HCT116 (cell line): ENCODE data around the gene TRABD. TPM values are rescaled to one million over a fixed set of nuclear protein-coding genes. Genes with fewer than 3 reads are reported as not detected.

Source experiments
- ATAC-seq: fragments of 200-7000 bp; cut with Tn5 transposase; 2 replicates; pipeline ENCODE4 v1.9.1; 2020; ENCODE audit warnings: mild to moderate bottlenecking, moderate library complexity
- BruUV-seq: library from RNA; stranded (reverse); fragments of 400-500 nt; replicated peaks from 2 replicates; lab custom pipeline; 2021; lab: Mats Ljungman, UMichigan
- CTCF ChIA-PET: fragments of 300-600 bp; sonication (Branson Sonifier 250); formaldehyde crosslinking; loops from one replicate; lab custom pipeline; 2021; ENCODE audit warnings: antibody characterized with exemption; lab: Charles Lee
- POLR2A ChIA-PET: fragments of 300-600, 350-600 bp; sonication (Branson Sonifier 250); formaldehyde crosslinking; loops from one replicate; lab custom pipeline; 2021; ENCODE audit warnings: antibody characterized with exemption; lab: Charles Lee
- RAD21 ChIA-PET, 2 experiments: fragments of 300-600 bp; sonication (Branson Sonifier 250); formaldehyde crosslinking; loops; one replicate each; lab custom pipeline; 2023; ENCODE audit warnings: low total read pairs in 2 of 2; ENCODE audit not compliant: uncharacterized antibody in 2 of 2, unreplicated experiment in 2 of 2, low non-redundant PET in 1 of 2; lab: Charles Lee
- DNase-seq: peaks from one replicate; pipeline ENCODE4 v3.0.0-alpha.2; 2010; ENCODE audit warnings: low read depth, low spot score
- H2AFZ ChIP-seq: fragments of 200-600 bp; shearing (Covaris generic), sonication (generic); 2 replicates; pipeline ENCODE4 v1.6.1; 2017; ENCODE audit warnings: low read depth, mixed run types, mixed read lengths, antibody characterized with exemption, low read length; ENCODE audit not compliant: poor library complexity, severe bottlenecking
- H3K27ac ChIP-seq: 2 replicates; pipeline ENCODE4 v1.5.1; 2012; ENCODE audit warnings: low read depth, low read length
- H3K27me3 ChIP-seq: fragments of 200-600 bp; sonication (generic); 2 replicates; pipeline ENCODE4 v1.6.1; 2016; ENCODE audit warnings: mixed run types, low read length, mixed read lengths; ENCODE audit not compliant: insufficient read depth
- H3K36me3 ChIP-seq, 2 experiments: fragments of 200-500 bp in 1 of 2; fragments of 200-600 bp in 1 of 2; sonication (Bioruptor generic) in 1 of 2; sonication (generic) in 1 of 2; 2 replicates each; pipeline versions ENCODE4 v1.5.1 to v1.6.1; 2014 to 2016; ENCODE audit warnings: low read length in 2 of 2, inconsistent platforms in 1 of 2, mixed read lengths in 1 of 2, mixed run types in 1 of 2; ENCODE audit not compliant: insufficient read depth in 2 of 2, control insufficient read depth in 1 of 2
- H3K4me1 ChIP-seq, 2 experiments: fragments of 200-600 bp in 1 of 2; sonication (generic) in 1 of 2; 2 replicates each; pipeline versions ENCODE4 v1.5.1 to v1.6.1; 2012 to 2017; ENCODE audit warnings: low read length in 2 of 2, inconsistent platforms in 1 of 2, mild to moderate bottlenecking in 1 of 2, mixed read lengths in 1 of 2, mixed run types in 1 of 2, moderate library complexity in 1 of 2; ENCODE audit not compliant: insufficient read depth in 2 of 2, control insufficient read depth in 1 of 2
- H3K4me2 ChIP-seq: fragments of 200-600 bp; sonication (generic); 2 replicates; pipeline ENCODE4 v1.6.1; 2017; ENCODE audit warnings: mixed run types, low read length, mixed read lengths
- H3K4me3 ChIP-seq, 2 experiments: fragments of 200-600 bp in 1 of 2; sonication (generic) in 1 of 2; replicated peaks in 1 of 2; 2 replicates each; pipeline ENCODE4 v1.5.1; 2011 to 2016; ENCODE audit warnings: low read length in 2 of 2, control low read depth in 1 of 2, low read depth in 1 of 2, mild to moderate bottlenecking in 1 of 2, mixed read lengths in 1 of 2, mixed run types in 1 of 2
- H3K79me2 ChIP-seq: fragments of 200-600 bp; sonication (generic); 2 replicates; pipeline ENCODE4 v1.6.1; 2017; ENCODE audit warnings: mild to moderate bottlenecking, mixed run types, low read length, moderate library complexity, mixed read lengths; ENCODE audit not compliant: insufficient read depth
- H3K9ac ChIP-seq: fragments of 200-600 bp; sonication (generic); 2 replicates; pipeline ENCODE4 v1.6.1; 2016; ENCODE audit warnings: low read length, mixed read lengths
- H3K9me2 ChIP-seq: fragments of 200-600 bp; sonication (generic), shearing (Covaris generic); 2 replicates; pipeline ENCODE4 v1.6.1; 2017; ENCODE audit warnings: mixed run types, mild to moderate bottlenecking, moderate library complexity; ENCODE audit not compliant: insufficient read depth
- H3K9me3 ChIP-seq, 2 experiments: fragments of 200-500 bp in 1 of 2; fragments of 200-600 bp in 1 of 2; sonication (Bioruptor generic) in 1 of 2; sonication (generic) in 1 of 2; 2 replicates each; pipeline ENCODE4 v1.6.1; 2014 to 2017; ENCODE audit warnings: low read length in 2 of 2, mixed read lengths in 2 of 2, inconsistent platforms in 1 of 2, low read depth in 1 of 2, mild to moderate bottlenecking in 1 of 2, mixed run types in 1 of 2, moderate library complexity in 1 of 2; ENCODE audit not compliant: control insufficient read depth in 1 of 2, insufficient read depth in 1 of 2
- H4K20me1 ChIP-seq: fragments of 200-600 bp; sonication (generic), shearing (Covaris generic); 2 replicates; pipeline ENCODE4 v1.6.1; 2017; ENCODE audit warnings: mixed run types, mild to moderate bottlenecking, moderate library complexity; ENCODE audit not compliant: insufficient read depth
- CBX3 ChIP-seq: IDR thresholded peaks from 2 replicates; pipeline ENCODE4 v1.6.1; 2012; ENCODE audit warnings: low read depth
- CEBPB ChIP-seq: IDR thresholded peaks from 2 replicates; pipeline ENCODE4 v1.6.1; 2012; ENCODE audit warnings: low read depth
- EZH2phosphoT487 ChIP-seq: fragments of 200-600 bp; IDR thresholded peaks from 2 replicates; pipeline ENCODE4 v1.6.1; 2018; ENCODE audit warnings: antibody characterized with exemption, borderline replicate concordance
- JUND ChIP-seq: IDR thresholded peaks from 2 replicates; pipeline ENCODE4 v1.6.1; 2012
- POLR2AphosphoS5 ChIP-seq: IDR thresholded peaks from 2 replicates; pipeline ENCODE4 v1.6.1; 2011; ENCODE audit warnings: mild to moderate bottlenecking, low read depth, low read length, moderate library complexity
- RAD21 ChIP-seq: IDR thresholded peaks from 2 replicates; pipeline ENCODE4 v1.6.1; 2012; ENCODE audit warnings: low read depth, mild to moderate bottlenecking
- SIN3A ChIP-seq: IDR thresholded peaks from 2 replicates; pipeline ENCODE4 v1.6.1; 2012; ENCODE audit warnings: low read depth
- SP1 ChIP-seq: IDR thresholded peaks from 2 replicates; pipeline ENCODE4 v1.6.1; 2012; ENCODE audit warnings: low read depth
- SRF ChIP-seq: IDR thresholded peaks from 2 replicates; pipeline ENCODE4 v1.6.1; 2012; ENCODE audit warnings: low read depth
- TCF7L2 ChIP-seq: IDR thresholded peaks from 2 replicates; pipeline ENCODE4 v1.7.0; 2011; ENCODE audit warnings: borderline replicate concordance, inconsistent platforms; ENCODE audit not compliant: insufficient read depth, insufficient read length; ENCODE audit errors: extremely low read depth
- YY1 ChIP-seq: IDR thresholded peaks from 2 replicates; pipeline ENCODE4 v1.6.1; 2011; ENCODE audit warnings: low read length, low read depth, moderate library complexity, mild to moderate bottlenecking; ENCODE audit not compliant: insufficient replicate concordance; ENCODE audit errors: extremely low read depth
- ZFX ChIP-seq: fragments of 450-650 bp; IDR thresholded peaks from 2 replicates; pipeline ENCODE4 v1.6.1; 2017
- ZNF274 ChIP-seq: fragments of 200-500 bp; sonication (Bioruptor generic); IDR thresholded peaks from 2 replicates; pipeline ENCODE4 v1.6.1; 2014; ENCODE audit warnings: mild to moderate bottlenecking, low read depth, low read length, inconsistent platforms
- intact Hi-C: fragments of 100-400 bp; cut with micrococcal nuclease; formaldehyde crosslinking; loops from 2 replicates; pipeline ENCODE4 v1.10.0; 2022
- total RNA-seq: library from RNA; stranded (reverse); gene quantifications from one replicate; pipeline ENCODE4 v1.2.1, GENCODE V29; 2021; ENCODE audit not compliant: unreplicated experiment
- TF ChIP-seq, protein P1 (sequence below): IDR thresholded peaks from 2 replicates; pipeline ENCODE4 v1.6.1; 2012
- TF ChIP-seq, protein P2 (sequence below): IDR thresholded peaks from 2 replicates; pipeline ENCODE4 v1.6.1; 2012
- TF ChIP-seq, protein P3 (sequence below): IDR thresholded peaks from 2 replicates; pipeline ENCODE4 v1.6.1; 2012; ENCODE audit warnings: low read depth

The TRABD gene
- total RNA-seq, 1 experiment from 2014 or later, result 90.3 TPM

DNA sequence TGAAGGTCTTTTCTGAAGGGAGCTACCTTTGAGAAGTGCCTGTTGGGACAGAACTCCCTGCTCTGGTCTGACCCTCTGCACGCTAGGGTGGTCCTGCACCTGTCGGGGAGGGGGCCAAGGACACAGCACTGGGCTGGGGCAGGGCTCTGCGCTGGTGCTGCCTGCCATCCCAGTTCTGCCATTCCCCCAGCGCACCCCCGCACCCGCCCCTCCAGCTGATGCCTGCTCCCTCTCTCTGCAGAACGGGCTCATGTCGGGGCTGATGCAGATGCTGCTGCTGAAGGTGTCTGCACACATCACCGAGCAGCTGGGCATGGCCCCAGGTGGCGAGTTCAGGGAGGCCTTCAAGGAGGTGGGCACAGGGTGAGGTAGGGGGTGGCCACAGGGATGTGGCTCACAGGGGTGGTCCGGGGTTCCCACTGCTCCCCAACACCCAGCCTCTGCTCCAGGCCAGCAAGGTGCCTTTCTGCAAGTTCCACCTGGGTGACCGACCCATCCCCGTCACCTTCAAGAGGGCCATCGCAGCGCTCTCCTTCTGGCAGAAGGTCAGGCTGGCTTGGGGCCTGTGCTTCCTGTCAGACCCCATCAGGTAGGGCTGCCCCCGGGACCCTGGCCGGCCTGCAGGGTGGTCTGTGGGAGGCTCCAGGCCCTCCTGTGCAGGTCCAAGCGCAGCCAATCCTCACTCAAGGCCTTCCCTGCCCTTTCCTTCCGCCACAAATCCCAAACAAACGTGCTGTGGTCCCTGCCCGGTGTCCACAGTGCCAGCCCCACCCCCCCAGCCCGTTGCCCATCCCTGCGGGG is 11.5 kb downstream of the TRABD start:
- CTCF ChIA-PET, result no interaction called here
- POLR2A ChIA-PET, result no interaction called here
- no TSS peak for BruUV-seq

More for the DNA sequence above, 11.5 kb downstream of the TRABD start:
- H3K4me2 ChIP-seq, result no peak overlapping the region
- TF ChIP-seq ZNF274, result no peak
- no peak for TF ChIP-seq RAD21
- TF ChIP-seq TCF7L2, result no peak
- TF ChIP-seq YY1, result no peak
- no peak for TF ChIP-seq CEBPB
- no peak for TF ChIP-seq EZH2phosphoT487
- no peak for TF ChIP-seq POLR2AphosphoS5
- TF ChIP-seq ZFX, result no peak
- TF ChIP-seq, protein P1, sequence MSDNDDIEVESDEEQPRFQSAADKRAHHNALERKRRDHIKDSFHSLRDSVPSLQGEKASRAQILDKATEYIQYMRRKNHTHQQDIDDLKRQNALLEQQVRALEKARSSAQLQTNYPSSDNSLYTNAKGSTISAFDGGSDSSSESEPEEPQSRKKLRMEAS, result no peak
- TF ChIP-seq SRF, result no peak
- TF ChIP-seq, protein P2, sequence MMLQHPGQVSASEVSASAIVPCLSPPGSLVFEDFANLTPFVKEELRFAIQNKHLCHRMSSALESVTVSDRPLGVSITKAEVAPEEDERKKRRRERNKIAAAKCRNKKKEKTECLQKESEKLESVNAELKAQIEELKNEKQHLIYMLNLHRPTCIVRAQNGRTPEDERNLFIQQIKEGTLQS, result no peak
- TF ChIP-seq SIN3A, result no peak
- TF ChIP-seq, protein P3, sequence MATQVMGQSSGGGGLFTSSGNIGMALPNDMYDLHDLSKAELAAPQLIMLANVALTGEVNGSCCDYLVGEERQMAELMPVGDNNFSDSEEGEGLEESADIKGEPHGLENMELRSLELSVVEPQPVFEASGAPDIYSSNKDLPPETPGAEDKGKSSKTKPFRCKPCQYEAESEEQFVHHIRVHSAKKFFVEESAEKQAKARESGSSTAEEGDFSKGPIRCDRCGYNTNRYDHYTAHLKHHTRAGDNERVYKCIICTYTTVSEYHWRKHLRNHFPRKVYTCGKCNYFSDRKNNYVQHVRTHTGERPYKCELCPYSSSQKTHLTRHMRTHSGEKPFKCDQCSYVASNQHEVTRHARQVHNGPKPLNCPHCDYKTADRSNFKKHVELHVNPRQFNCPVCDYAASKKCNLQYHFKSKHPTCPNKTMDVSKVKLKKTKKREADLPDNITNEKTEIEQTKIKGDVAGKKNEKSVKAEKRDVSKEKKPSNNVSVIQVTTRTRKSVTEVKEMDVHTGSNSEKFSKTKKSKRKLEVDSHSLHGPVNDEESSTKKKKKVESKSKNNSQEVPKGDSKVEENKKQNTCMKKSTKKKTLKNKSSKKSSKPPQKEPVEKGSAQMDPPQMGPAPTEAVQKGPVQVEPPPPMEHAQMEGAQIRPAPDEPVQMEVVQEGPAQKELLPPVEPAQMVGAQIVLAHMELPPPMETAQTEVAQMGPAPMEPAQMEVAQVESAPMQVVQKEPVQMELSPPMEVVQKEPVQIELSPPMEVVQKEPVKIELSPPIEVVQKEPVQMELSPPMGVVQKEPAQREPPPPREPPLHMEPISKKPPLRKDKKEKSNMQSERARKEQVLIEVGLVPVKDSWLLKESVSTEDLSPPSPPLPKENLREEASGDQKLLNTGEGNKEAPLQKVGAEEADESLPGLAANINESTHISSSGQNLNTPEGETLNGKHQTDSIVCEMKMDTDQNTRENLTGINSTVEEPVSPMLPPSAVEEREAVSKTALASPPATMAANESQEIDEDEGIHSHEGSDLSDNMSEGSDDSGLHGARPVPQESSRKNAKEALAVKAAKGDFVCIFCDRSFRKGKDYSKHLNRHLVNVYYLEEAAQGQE, result no peak
- TF ChIP-seq JUND, result no peak
- no peak for TF ChIP-seq CBX3
- TF ChIP-seq SP1, result no peak
- TF ChIP-seq, all 23 proteins: peak for 0
- H3K36me3 ChIP-seq, result peaks cover 2 to 20% of the 10 kb centered on the region in 2 experiments; a peak in 3 of 4 replicates
- peaks cover 7 to 18% of the 10 kb centered on the region in 2 experiments; a peak in 3 of 4 replicates for H3K4me1 ChIP-seq
- H2AFZ ChIP-seq, result no peak overlapping the region
- no peaks in the 10 kb centered on the region for H4K20me1 ChIP-seq
- RAD21 ChIA-PET, result interaction anchor here in 1 of 2 experiments (0.7 kb wide), 1 partner anchor 35 kb away, joined by 3 read pairs; no protein-coding TSS in a partner anchor
- peaks cover 32% of the 10 kb centered on the region for H3K79me2 ChIP-seq
- intact Hi-C loops, result no loop called here
- no peak overlapping the region for H3K27ac ChIP-seq
- no peaks in the 10 kb centered on the region for H3K27me3 ChIP-seq
- ATAC-seq, result no peak
- no peaks in the 10 kb centered on the region for H3K9me3 ChIP-seq
- no peak overlapping the region for H3K4me3 ChIP-seq
- H3K9me2 ChIP-seq, result no peaks in the 10 kb centered on the region
- DNase-seq, result no peak
- H3K9ac ChIP-seq, result no peak overlapping the region
